H7 (cell line): ENCODE results near the gene PTPRD. TPM values are rescaled to one million over a fixed set of nuclear protein-coding genes. Genes with fewer than 3 reads are reported as not detected.

ENCODE experiments used
- DNase-seq: peaks from one replicate; pipeline ENCODE4 v3.0.0; 2012
- H3K27me3 ChIP-seq: 2 replicates; pipeline ENCODE4 v1.6.0; 2011; ENCODE audit warnings: mild to moderate bottlenecking, low read length; ENCODE audit not compliant: control insufficient read depth, insufficient read depth
- H3K36me3 ChIP-seq: replicated peaks from 2 replicates; pipeline ENCODE4 v1.5.1; 2011; ENCODE audit warnings: low read length; ENCODE audit not compliant: control insufficient read depth, insufficient read depth
- H3K4me3 ChIP-seq: 2 replicates; pipeline ENCODE4 v1.5.1; 2011; ENCODE audit warnings: low read depth, mild to moderate bottlenecking, control low read depth, low read length, moderate library complexity; ENCODE audit not compliant: insufficient read depth
- total RNA-seq: library from RNA; depleted of rRNA; stranded (reverse); fragments of >200 nt; shearing (Covaris generic); gene quantifications from 2 replicates; pipeline ENCODE4 v1.2.3, GENCODE V29; 2014

Gene PTPRD
- total RNA-seq, 1 experiment from 2014 or later, result 21.5 TPM

DNA sequence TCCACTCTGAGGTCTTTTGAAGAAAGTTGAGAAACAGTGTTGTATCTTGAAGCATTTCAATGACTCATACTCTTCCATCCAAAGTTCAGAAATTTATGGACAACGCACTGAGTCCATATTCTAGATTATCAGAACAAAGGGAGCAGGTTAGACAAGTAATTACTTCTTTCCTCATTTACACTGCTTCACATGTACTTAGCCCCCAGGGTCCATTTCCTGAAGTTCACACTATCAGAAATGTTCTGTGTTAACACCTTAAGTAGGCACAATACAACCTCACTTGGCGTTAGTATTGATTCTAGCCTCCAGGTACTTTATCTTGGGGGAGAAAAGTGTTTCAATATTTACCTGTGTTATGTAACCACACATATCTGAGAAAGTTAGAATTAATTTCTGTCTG, 2325.3 kb downstream of the PTPRD start:
- H3K4me3 ChIP-seq, result no peak overlapping the region
- no peak for DNase-seq
- H3K36me3 ChIP-seq, result no peaks in the 10 kb centered on the region
- H3K27me3 ChIP-seq, result no peaks in the 10 kb centered on the region

GRCh38 chr9:8284884-8285283, 2327.9 kb downstream of the PTPRD start:
- DNase-seq, result no peak
- Histone ChIP-seq H3K4me3 (no peak overlapping the region), H3K27me3 (no peaks in the 10 kb centered on the region), H3K36me3 (no peaks in the 10 kb centered on the region)

DNA sequence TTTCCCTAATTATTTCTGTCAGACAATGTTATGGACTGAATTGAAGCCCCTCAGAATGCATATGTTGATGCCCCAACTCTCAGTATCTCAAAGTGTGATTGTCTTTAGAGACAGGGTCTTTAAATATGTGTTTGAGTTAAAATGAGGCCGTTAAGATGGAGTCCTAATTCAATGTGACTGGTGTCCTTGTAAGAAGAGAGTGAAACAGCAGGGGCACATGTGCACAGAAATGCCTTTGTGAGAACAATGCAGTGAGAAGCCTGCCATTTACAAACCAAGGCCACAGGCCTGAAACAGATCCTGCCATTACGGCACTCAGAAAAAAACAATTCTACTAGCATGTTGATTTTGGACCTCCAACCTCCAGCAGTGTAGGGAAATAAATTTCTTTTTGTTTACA, 2330.3 kb downstream of the PTPRD start:
- Histone ChIP-seq H3K4me3 (no peak overlapping the region), H3K27me3 (no peaks in the 10 kb centered on the region), H3K36me3 (no peaks in the 10 kb centered on the region)
- no peak for DNase-seq

- no peak overlapping the region for H3K4me3 ChIP-seq
- no peaks in the 10 kb centered on the region for H3K27me3 ChIP-seq
- no peaks in the 10 kb centered on the region for H3K36me3 ChIP-seq
- no peak for DNase-seq
Observed at GRCh38 chr9:8280811-8281210, 2332.0 kb downstream of the PTPRD start.

DNA sequence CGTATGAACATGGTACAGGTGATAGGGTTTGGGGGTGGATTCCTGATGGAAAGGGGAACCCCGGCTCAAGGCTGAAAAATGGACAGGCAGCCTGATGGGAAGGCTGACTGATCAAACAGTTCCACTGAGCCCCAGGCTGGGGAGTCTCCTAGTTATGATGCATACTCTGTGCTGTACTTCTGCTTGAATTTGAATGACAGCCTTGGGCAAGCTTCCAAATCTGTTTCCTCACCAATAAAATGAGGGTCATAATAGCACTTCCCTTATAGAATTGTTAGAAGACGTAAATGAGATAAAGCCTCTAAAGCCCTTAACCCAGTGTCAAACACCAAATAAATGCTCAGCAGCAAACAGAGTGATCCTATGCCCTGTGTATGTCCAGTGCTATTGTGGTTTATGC, 2334.8 kb downstream of the PTPRD start:
- Histone ChIP-seq H3K36me3 (no peaks in the 10 kb centered on the region; the same call in 1 of the 2 replicates), H3K27me3 (no peaks in the 10 kb centered on the region)
- no peak for DNase-seq

DNA sequence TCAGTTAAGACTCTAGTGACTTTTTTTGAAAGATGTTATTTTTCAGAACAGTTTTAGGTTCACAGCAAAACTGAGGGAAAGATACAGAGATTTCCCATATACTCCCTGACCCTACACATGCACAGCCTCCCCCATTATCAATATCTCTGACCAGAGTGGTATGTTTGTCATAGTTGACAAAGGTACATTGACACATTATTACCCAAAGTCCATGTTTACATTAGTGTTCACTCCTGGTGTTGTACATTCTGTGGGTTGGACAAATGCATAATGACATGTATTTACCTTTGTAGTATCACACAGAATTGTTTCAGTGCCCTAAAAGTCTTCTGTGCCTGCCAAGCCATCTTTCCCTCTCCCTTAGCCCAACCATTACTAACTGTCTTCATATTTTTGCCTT, 2342.6 kb downstream of the PTPRD start:
- no peaks in the 10 kb centered on the region for H3K36me3 ChIP-seq
- no peaks in the 10 kb centered on the region for H3K27me3 ChIP-seq
- DNase-seq, result no peak

More for the DNA sequence above, 2334.8 kb downstream of the PTPRD start:
- H3K4me3 ChIP-seq, result no peak overlapping the region

GRCh38 chr9:8268881-8269280, 2343.9 kb downstream of the PTPRD start:
- no peak for DNase-seq
- Histone ChIP-seq H3K27me3 (no peaks in the 10 kb centered on the region), H3K4me3 (no peak overlapping the region), H3K36me3 (no peaks in the 10 kb centered on the region)

More for the DNA sequence above, 2342.6 kb downstream of the PTPRD start:
- H3K4me3 ChIP-seq, result no peak overlapping the region

- no peak overlapping the region for H3K4me3 ChIP-seq
- H3K27me3 ChIP-seq, result no peaks in the 10 kb centered on the region
- DNase-seq, result no peak
- H3K36me3 ChIP-seq, result no peaks in the 10 kb centered on the region
Observed at GRCh38 chr9:8268216-8268878, 2344.5 kb downstream of the PTPRD start.

GRCh38 chr9:8267636-8268035, 2345.2 kb downstream of the PTPRD start:
- DNase-seq, result no peak
- H3K4me3 ChIP-seq, result no peak overlapping the region
- no peaks in the 10 kb centered on the region for H3K36me3 ChIP-seq
- no peaks in the 10 kb centered on the region for H3K27me3 ChIP-seq

DNA sequence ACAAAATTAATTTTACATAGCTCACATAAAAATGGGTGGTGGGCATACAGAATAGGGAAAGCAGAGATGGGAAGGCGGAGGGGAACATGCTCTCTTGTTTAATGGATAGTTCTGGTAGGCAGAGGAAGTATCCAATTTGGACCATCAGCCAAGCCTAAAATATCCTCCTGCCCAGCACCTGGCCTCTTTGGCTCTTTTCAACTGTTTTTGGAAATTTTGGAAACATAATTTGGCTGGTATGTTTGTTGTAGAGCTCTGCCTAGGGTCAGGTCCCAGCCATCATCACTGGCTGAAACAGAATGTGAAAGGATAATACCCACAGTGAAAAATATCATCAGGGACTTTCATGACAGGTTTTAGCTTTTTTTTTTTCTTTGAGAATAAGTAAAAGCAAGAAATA, 2345.9 kb downstream of the PTPRD start:
- no peak overlapping the region for H3K4me3 ChIP-seq
- no peak for DNase-seq
- no peaks in the 10 kb centered on the region for H3K27me3 ChIP-seq
- no peaks in the 10 kb centered on the region for H3K36me3 ChIP-seq

DNA sequence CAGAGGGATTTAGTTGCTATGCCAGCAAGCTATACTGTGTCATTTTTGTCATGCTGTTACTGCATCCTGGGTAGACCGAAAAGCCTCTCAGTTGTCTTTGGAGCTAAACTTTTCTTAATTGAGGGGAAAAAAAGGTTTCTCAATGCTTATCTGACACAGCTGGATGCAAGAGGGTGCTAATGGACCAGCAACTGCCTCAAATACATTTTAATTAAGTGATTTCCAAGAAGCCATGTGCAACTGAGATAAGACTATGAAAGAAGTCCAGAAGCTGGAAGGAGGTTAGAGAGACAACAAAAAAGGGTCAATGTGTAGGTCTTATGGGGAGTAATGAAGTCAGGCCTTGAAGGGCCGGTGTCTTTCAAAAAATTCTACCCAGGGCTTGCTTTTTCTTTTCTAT, 2347.5 kb downstream of the PTPRD start:
- Histone ChIP-seq H3K27me3 (no peaks in the 10 kb centered on the region), H3K36me3 (no peaks in the 10 kb centered on the region), H3K4me3 (no peak overlapping the region)
- DNase-seq, result no peak
